OCI-M2 (cell line): ENCODE results near the gene ZNF516.

ENCODE experiments used
- DNase-seq: peaks from one replicate; lab custom pipeline; 2025; ENCODE audit not compliant: unreplicated experiment; lab: John Stamatoyannopoulos, UW

ZNF516 gene

GRCh38 chr18:76385681-76385975 is 109.4 kb downstream of the ZNF516 start:
- no peak for DNase-seq

GRCh38 chr18:76384861-76385680 is 110.0 kb downstream of the ZNF516 start:
- DNase-seq: no peak

DNA sequence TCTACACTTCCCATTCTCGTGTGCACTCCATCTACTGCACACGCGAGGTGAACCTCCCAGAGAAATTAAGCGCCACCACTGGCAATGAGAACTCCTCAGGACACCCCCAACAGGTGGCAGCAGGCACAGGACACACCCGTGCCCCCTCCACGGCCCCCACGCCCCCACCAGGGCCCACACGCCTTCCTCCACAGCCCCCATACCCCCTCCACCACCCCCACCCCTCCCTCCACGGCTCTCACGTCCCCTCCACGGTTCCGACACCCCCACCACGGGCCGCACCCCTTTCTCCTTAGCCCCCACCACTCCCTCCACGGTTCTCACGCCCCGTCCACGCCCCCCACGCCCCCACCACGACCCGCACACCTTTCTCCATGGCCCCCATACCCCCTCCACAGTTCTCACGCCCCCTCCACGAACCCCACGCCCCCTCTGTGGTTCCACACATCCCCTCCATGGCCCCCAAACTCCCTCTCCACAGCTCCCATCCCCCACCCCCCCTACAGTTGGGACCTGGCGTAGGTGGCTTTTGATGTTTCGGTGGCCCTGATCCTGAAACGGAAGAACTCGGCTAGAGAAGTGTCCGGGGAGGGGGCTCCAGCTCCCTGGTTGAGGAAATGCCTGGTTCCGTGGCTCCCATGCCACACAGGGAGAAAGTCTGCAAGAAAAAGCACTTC is 110.8 kb downstream of the ZNF516 start:
- DNase-seq: no peak

GRCh38 chr18:76383636-76384035 is 111.4 kb downstream of the ZNF516 start:
- DNase-seq: no peak

DNA sequence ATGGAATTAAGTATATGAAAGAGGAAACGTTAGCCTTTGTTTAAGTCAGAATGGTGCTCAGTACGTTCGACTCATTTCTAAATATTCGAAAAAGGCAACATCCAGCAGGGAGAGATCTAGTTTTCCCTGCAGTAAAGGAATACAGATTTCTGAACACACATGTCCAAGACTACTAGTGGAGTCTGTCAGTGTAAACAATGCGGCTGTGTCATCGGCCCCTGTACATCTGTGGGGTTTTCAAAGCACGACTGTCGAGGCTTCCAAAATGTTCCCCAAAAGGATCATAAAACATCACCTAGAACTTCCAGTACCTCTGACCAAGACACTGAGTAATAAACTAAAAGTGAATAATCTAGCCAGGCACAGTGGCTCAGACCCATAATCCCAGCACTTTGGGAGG is 112.8 kb downstream of the ZNF516 start:
- DNase-seq: no peak

GRCh38 chr18:76380791-76381405 is 114.1 kb downstream of the ZNF516 start:
- DNase-seq: no peak

GRCh38 chr18:76380127-76380729 is 114.8 kb downstream of the ZNF516 start:
- no peak for DNase-seq

DNA sequence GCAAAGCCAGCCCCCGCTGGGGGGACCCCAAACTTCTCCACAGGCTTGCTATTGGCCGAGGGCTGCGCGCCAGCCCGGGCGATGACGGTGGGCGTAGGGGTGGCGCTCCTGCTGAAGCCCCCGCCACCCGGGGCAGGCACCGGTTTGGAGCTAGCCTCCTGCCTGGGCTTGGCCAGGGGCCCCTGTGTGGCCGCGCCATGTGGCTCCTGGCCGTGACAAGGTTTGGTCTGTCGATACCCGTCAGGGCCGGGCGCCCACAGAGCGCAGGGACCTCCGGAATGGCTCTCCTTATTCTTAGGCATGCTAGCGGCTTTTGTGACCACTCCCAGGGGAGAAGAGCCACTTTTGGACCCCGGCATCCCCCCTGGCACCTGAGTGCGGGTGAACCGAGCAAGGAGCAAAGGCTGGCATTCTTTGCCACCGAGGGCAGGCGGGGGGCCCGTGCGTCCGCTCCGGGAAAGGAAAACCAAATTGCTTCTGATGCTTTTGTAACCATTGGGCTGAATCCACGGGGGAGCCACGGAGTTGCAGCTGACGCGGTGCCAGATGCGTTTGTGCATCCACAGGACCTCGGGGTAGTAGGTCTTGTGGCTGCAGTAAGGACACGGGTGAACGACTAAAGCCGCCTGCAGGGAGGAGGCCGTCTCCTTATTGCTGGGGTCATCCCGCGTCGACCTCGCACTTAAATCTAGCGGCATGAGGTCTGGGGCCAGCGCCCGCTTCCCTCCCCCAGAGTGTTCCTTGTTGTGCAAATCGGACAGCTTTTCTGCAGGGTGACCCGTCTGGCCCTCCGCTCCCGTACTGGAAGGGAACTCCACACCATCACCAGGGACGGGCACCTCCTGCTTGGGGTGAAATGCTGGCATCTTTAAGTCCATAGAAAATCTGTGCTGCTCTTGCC is 115.6 kb downstream of the ZNF516 start:
- no peak for DNase-seq

- no peak for DNase-seq
Observed at GRCh38 chr18:76378526-76379215, 116.4 kb downstream of the ZNF516 start.

GRCh38 chr18:76377359-76377756 is 117.7 kb downstream of the ZNF516 start:
- DNase-seq: no peak

GRCh38 chr18:76376668-76377358 is 118.2 kb downstream of the ZNF516 start:
- DNase-seq: no peak

- no peak for DNase-seq
Observed at GRCh38 chr18:76376225-76376624, 118.8 kb downstream of the ZNF516 start.

GRCh38 chr18:76374330-76375281 is 120.4 kb downstream of the ZNF516 start:
- DNase-seq: no peak

GRCh38 chr18:76373297-76373696 is 121.7 kb downstream of the ZNF516 start:
- no peak for DNase-seq

DNA sequence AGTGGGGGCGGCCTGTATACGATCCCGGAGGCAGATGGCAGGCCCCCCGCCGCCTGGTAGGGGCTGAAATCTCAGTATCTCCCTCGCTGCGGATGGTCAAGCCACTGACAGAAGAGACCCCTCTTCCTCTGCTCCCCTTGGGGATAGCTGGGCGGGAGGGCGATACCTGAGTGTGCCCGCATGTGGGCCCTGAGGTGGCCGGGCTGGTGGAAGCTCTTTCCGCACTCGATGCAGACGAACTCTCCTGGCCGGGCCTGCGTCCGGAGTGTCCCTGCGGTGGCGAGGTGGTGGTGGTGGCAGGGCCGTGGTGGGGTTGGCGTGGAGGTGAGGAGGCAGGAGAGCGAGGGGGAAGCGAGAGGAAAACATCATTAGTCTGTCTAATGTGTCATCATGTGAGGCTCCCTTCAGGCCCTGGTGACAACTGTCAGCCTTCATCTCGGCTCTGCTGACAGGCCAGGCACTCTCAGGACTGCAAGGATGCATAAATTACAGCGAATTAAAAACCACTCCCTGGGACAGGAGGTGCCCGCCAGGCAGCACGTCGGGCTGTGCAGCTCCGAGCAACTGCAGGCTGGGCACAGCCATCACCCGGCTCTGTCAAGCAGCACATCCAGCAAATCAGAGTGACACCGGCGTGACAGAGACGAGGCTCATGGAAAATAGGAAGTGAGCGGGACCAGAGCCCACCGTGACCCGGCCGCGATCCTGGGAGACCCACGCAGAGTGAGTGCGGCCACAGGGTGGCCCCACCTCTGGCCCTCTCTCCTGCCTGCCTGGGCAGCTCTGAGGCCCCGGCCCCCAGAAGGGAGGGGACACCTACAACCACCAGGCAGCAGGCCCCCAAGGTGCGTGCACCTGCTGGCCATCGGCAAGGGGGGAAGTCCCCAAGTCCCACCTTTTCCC is 123.5 kb downstream of the ZNF516 start:
- no peak for DNase-seq

GRCh38 chr18:76370686-76371085 is 124.4 kb downstream of the ZNF516 start:
- DNase-seq: no peak

DNA sequence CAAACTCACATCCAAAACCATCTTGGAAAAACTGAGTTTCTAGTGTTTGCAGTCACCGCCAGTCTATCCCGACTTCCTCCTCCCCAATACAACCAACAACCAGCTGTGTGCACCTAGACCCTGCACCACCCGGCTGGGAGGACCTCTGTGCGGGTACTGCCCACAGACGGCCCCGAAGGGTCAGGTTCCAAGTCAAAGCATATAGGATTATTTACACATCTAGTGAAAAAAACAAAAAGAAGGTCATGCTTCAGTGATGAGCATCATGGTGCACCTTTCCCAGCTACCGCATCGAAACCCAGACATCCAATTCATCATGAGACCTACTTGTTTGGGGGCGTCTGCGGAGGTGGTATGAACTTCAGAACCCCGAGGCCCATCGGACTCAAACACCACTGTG is 124.8 kb downstream of the ZNF516 start:
- DNase-seq: no peak

DNA sequence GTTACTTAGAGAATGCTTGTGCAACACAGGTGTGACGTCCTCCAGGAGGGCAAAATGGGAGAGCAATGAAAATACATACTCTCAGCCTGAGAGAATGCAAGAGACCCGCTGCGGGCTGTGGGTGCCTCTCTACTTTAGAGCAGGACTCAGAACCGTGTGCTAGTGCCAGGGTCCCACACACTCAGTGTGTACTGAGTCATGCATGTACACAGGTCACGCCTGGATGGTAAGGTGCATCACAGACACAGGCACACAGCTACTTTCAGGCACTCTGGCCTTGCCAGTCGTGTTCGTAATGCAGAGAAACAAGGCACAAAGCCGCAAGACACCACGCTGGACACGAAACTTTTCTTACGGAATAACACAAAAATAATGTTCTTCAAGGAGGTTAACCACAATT is 125.3 kb downstream of the ZNF516 start:
- DNase-seq: no peak
